Globus pallidus (tissue), 1 donor: ENCODE measurements around the gene CTXN1.
"Not testable (repeated sequence)": the region's sequence is repeated elsewhere in the genome, so short reads cannot be mapped to it uniquely, and the experiment has no call there.

Experiments used
- DNase-seq: peaks from one replicate; pipeline ENCODE4 v3.0.0-alpha.2; 2015; ENCODE audit warnings: low spot score

Gene CTXN1

DNA sequence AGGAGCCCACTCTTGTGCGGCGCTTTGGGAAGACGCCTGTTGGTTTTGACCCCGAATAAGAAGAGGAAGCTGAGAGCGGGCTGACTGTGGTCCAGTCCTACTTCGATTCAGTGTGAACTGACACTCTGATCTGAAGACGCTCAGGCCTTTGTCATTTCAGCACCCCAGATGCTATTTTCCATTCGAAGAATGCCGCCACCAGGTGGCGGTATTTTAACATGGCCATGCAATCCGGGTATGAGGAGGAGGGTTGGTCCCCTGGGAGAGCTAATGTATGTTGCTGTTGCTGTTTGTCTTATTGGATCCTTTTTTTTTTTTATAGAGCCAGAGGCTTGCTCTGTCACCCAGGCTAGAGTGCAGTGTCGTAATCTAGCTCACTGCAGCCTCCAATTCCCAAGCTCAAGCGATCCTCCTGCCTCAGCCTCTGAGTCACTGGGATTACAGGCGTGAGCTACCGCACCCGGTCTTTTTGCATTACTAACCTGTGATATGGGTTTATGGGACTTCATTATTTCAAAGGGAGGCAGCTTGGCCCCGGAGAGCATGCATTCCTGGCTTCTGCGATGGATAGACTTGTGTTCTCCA is 18.3 kb upstream of the CTXN1 start:
- peak; percentile 91 for DNase-seq

- peak; percentile 100 for DNase-seq
Observed at GRCh38 chr19:7943444-7944176, 17.7 kb upstream of the CTXN1 start, which contains the start of gene TIMM44. Gene TIMM44 (minus strand): TSS chr19:7943666. CDS start chr19:7943651, 15 bp downstream.

GRCh38 chr19:7942981-7943443 is 17.1 kb upstream of the CTXN1 start:
- no peak for DNase-seq

DNA sequence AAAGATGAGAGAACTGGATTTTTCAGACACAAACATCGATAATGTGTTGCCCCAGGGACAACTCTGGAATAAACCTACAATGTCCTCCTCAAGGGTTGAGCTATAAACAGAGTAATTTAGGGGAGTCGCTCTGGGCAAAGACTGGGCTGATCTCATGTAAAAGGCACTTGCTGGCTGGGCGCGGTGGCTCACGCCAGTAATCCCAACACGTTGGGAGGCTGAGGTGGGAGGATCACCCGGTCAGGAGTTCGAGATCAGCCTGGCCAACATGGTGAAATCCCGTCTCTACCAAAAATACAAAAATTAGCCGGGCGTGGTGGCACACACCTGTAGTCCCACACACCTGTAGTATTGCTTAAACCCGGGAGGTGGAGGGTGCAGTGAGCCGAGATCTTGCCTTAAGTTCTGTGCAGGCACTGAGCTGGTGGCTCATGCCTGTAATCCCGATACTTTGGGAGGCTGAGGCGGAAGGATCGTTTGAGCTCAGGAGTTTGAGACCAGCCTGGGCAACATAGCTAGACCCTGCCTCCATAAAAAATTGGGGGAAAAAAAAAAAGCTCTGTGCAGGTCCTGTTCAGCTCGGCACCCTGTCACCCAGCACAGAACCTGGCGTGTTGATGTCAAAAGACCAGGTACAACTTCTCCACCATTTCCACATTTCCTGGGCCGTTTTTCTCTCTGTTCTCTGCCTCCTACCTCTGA is 16.1 kb upstream of the CTXN1 start:
- no peak for DNase-seq

- DNase-seq = no peak
Observed at GRCh38 chr19:7940841-7941240, 14.9 kb upstream of the CTXN1 start.

DNA sequence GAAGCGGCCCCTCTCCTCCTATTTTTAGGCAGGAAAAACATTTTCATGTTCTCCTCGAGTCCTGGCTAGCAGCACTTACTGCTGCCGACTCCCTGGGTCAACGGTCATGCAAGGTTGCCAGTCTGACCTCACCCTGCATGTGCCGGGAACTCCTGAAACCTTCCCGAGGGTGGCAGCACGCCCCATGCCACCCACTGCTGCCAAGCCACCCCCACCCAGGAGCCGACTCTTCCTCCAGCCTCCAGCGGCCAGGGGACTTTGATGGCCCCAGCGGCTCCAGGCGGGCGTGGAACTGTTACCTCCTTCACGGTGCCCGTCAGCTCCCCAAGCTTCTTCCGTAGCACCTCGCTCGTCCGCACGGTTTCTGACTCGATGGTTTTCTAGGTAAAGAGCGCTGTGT is 8.8 kb upstream of the CTXN1 start:
- no peak for DNase-seq

DNA sequence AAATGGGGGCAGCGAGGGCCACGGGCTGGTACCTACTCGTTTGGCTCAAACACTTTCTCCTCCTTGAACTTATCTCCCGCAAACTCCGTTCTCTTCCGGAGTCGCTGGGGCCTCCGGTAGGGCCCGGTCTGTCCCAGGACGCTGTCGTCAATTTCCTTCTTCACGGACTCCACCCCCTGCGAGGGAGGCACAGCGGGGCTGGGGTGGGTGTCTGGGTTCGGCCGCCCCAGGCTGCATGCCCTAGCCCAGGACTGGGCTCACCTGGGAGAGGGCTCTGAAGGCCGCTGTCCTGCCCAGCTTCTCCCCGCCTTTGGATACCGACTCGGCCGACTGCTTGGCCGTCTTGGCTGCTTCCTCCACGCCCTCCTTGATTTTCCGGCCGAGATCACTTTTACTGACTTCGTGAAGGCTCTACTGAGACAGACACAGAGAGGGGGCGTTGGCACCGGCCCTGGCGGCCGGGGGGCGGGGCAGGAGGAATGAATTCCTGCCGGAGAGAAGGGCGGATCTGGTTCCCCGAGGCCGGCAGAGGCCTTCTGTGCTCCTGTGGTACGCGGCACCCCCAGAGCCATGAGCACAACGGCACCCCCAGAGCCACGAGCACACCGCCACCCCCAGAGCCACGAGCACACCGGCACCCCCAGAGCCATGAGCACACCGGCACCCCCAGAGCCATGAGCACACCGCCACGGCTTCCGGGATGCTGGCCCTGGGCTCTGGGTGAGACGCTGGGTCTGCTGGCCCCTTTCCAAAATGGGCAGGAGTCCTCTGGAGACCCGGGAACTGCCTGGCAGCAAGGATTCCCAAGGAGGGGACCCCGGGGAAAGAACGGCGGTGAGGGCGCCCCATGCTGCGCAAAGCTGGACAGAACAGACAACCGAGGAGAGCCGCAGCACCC is 8.1 kb upstream of the CTXN1 start:
- no peak for DNase-seq

GRCh38 chr19:7933411-7933810 is 7.5 kb upstream of the CTXN1 start:
- DNase-seq = no peak

DNA sequence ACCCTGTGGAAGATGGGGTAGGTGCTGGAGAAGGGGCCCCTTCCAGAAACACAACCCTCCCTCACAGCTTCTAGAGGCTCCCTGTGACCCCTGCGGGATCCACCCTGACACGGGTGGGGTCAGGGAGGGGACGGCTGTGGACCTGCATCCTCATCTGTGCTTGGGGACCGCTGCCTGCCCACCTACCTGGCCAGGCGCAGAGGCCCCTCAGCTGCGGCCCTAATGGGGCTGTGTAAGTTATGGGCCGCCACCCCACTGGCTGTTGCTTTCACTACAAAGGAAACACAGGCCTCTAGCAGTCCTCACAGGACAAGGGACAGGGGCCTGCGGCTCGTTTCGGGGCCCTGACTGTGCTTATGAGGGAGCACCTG is 7.0 kb upstream of the CTXN1 start:
- no peak for DNase-seq

DNA sequence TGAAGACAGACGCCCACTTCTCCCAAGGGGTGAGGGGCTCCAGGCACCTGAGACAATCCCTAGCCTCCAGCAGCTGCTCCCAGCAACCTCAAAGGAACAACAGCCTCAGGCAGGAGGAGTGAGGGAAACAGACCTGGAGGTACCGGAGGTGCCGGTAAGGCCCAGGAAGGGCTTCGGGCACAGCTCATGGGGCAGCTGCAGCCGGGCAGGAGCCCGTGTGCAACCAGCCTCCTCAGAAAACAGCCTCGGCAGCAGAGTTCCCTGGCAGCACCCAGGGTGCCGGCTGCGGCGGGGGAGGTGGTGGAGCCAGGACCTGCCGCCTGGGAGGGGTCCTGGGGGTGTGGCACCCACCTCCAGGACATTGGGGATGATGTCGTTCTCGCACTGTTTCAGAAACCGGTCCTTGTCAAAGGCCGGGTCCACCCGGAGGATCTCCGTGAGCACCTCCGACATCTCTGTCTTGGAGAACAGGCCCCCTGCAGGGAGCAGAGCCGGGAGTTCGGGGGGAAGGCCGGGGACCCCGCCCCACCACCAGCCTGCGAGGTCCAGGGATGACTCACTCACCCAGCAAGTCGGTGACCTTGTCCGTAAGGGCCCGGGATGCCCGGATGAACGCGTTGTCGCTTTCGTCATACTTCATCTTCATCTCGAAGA is 6.5 kb upstream of the CTXN1 start:
- DNase-seq = no peak

GRCh38 chr19:7931221-7932061 is 5.5 kb upstream of the CTXN1 start:
- DNase-seq = no peak

- no peak for DNase-seq
Observed at GRCh38 chr19:7930765-7931164, 4.8 kb upstream of the CTXN1 start.

DNA sequence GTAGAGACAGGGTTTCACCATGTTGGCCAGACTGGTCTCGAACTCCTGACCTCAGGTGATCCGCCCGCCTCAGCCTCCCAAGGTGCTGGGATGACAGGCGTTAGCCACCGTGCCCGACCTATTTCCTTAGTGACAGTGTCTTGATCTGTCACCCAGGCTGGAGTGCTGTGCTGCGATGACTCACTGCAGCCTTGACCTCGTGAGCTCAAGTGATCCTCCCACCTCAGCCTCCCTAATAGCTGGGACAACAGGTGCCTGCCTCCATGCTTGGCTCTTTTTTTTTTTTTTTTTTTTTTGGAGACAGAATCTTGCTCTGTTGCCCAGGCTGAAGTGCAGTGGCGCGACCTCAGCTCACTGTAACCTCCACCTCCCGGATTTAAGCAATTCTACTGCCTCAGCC is 4.1 kb upstream of the CTXN1 start:
- DNase-seq = not testable (repeated sequence)

DNA sequence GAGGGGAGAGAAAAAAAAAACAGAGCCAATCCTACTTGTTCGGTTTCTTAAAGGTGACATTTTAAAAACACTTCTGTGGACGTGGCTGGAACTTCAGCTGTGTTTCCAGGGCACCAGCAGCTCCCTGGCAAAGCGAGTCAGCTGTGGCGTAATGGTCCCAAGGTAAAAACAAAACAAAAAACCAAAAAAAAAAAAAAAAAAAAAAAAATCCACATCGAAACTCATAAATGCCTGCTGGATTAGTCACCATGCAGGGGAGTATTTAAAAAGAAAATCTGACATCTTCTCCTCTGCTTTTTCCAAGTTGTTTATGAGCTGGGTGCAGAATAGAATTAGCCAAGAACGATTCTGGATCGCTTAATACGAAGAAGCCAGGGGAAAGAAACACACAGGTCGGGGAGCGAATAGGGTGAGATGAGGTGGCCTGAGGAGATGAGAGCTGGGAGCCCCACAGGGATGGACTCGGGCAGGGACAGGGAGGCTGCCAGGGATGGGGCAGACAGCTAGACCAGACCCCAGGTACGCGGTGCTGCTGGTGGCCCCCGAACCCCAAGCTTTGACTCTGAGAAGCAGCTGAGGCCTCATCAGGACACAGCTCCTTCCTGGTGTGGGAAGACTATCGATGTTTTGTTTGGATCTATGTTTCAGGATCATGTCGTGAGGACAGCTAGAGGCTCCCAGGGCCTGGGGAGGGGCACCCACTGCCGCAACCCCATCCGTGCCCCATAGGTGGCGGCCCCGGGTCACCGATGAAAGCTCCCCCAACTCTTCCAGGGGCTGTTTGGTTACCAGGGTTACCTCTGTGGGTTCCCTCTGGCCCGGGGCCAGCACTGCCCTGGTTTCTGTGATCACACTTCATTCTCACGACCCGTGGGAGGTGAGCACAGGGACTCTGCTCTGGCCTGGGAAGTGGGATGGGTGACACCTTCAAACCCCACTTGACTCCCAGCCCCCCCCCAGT is 3.1 kb upstream of the CTXN1 start:
- DNase-seq = no peak

- DNase-seq = no peak
Observed at GRCh38 chr19:7928334-7928706, 2.4 kb upstream of the CTXN1 start.

DNA sequence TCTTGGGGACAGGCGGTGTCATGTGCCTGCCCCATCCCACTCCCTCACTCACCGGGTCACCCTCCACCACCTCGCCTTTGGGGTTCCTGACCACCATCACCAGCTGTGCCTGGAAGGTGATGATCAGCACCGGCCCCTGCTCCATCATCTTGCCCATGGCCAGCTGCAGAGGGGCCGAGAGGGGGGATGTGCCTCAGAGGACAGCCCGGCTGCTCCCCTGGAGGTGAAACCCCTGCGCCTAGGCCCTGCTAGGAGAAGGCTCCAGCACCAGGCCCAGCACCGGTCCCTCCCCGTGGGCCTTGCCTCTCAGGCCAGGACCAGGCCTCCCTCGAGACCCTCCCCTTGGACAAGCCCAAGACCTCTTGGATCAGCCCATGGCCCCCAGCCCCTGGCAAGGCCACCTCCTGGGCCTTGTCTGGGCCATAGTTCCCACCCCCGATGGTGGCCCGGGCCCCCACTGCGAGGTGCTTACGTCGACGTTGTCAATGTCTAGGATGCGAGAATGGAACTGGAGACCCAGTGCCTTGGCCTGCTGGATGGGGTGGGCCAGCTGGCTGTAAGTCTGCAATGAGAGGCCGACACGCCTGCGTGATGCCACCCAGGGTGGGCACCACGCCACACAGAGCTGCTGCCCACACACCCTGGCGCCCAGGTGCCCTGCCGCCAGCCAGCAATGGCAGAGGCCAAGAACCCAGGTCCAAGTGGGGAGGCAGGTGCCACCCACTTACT is 1.8 kb upstream of the CTXN1 start:
- no peak for DNase-seq

GRCh38 chr19:7926727-7927604 is 1.0 kb upstream of the CTXN1 start:
- no peak for DNase-seq
